SU-DHL-6 (cell line): ENCODE data around the gene CCR7.

Experiments used
- H2AFZ ChIP-seq: fragments of 200-600 bp; sonication (generic); 2 replicates; pipeline ENCODE4 v1.6.1; 2014; ENCODE audit warnings: low read depth, mild to moderate bottlenecking, moderate library complexity, mixed read lengths, antibody characterized with exemption, low read length; ENCODE audit not compliant: severe bottlenecking
- H3F3A ChIP-seq: fragments of 200-600 bp; shearing (Covaris generic); 2 replicates; pipeline ENCODE4 v1.6.0; 2016; ENCODE audit warnings: antibody characterized with exemption, mild to moderate bottlenecking; ENCODE audit not compliant: insufficient read depth
- H3K27ac ChIP-seq: fragments of 200-600 bp; sonication (generic); 2 replicates; pipeline ENCODE4 v1.5.1; 2016; ENCODE audit warnings: low read depth, mild to moderate bottlenecking, low read length, moderate library complexity, mixed read lengths
- H3K27me3 ChIP-seq: fragments of 200-600 bp; sonication (generic), shearing (Covaris generic); 2 replicates; pipeline ENCODE4 v1.6.0; 2014; ENCODE audit warnings: mild to moderate bottlenecking, low read length
- H3K36me3 ChIP-seq: fragments of 200-600 bp; sonication (generic); 2 replicates; pipeline ENCODE4 v1.6.1; 2014; ENCODE audit warnings: mild to moderate bottlenecking, low read length, mixed read lengths
- H3K4me2 ChIP-seq: fragments of 300-600, 200-600 bp; shearing (Covaris generic), sonication (generic); 2 replicates; pipeline ENCODE4 v1.6.0; 2014; ENCODE audit warnings: low read length, low read depth, mild to moderate bottlenecking; ENCODE audit not compliant: poor library complexity, severe bottlenecking
- H3K4me3 ChIP-seq: fragments of 200-600 bp; sonication (generic); 2 replicates; pipeline ENCODE4 v1.5.1; 2014; ENCODE audit warnings: antibody characterized with exemption, low read length, mild to moderate bottlenecking, mixed read lengths; ENCODE audit not compliant: insufficient read depth, poor library complexity, severe bottlenecking
- H3K79me2 ChIP-seq: fragments of 200-600 bp; sonication (generic); 2 replicates; pipeline ENCODE4 v1.6.1; 2014; ENCODE audit warnings: mild to moderate bottlenecking, low read length, moderate library complexity; ENCODE audit not compliant: insufficient read depth
- H3K9ac ChIP-seq: fragments of 200-600 bp; sonication (generic); 2 replicates; pipeline ENCODE4 v1.7.0; 2014; ENCODE audit warnings: mild to moderate bottlenecking, low read length
- H3K9me2 ChIP-seq: fragments of 200-600 bp; sonication (generic); replicated peaks from 2 replicates; pipeline ENCODE4 v1.6.1; 2014; ENCODE audit warnings: low read length; ENCODE audit not compliant: insufficient read depth
- H3K9me3 ChIP-seq: fragments of 200-600 bp; sonication (generic); 2 replicates; pipeline ENCODE4 v1.6.1; 2014; ENCODE audit warnings: low read length, mixed read lengths; ENCODE audit not compliant: insufficient read depth
- H4K20me1 ChIP-seq: fragments of 200-600 bp; sonication (generic); 2 replicates; pipeline ENCODE4 v1.6.1; 2014; ENCODE audit warnings: low read depth, mild to moderate bottlenecking, antibody characterized with exemption, low read length, moderate library complexity, mixed read lengths
- EZH2phosphoT487 ChIP-seq: fragments of 200-600 bp; sonication (generic), shearing (Covaris generic); conservative IDR thresholded peaks from 2 replicates; pipeline ENCODE4 v1.6.1; 2018; ENCODE audit warnings: mild to moderate bottlenecking, antibody characterized with exemption, low read length, moderate library complexity, mixed read lengths
- TF ChIP-seq, protein P1 (sequence below): fragments of 200-600 bp; sonication (generic); IDR thresholded peaks from one replicate; pipeline ENCODE4 v1.5.1; 2017; ENCODE audit warnings: antibody characterized with exemption, mild to moderate bottlenecking, low read length, moderate library complexity; ENCODE audit not compliant: insufficient read depth, poor library complexity, severe bottlenecking

CCR7 gene

DNA sequence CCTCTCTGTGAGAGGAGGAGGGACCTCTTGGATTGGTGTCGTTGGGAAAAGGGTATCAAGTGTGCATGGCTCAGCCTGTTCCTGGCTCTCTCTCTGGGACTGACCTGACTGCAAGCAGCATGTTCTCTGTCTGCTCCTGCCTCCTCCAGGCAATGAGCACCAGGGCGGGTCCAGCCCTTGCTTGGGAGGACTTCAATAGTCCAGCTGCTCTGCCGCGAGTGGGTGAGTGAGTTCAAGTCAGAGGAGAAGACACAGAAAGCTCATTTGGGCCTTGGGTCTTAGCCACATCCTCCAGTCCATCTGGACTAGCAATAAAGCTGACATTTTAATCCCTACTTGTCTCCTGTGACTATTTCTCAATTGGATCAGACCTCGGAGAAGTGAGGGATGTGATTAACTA, 38.6 kb downstream of the CCR7 start:
- H3K36me3 ChIP-seq = no peaks in the 10 kb centered on the region
- H3K4me2 ChIP-seq = no peak overlapping the region
- no peaks in the 10 kb centered on the region for H3K79me2 ChIP-seq
- H3K27ac ChIP-seq = no peak overlapping the region
- peaks cover 11% of the 10 kb centered on the region; the same call in 1 of the 2 replicates for H3K27me3 ChIP-seq
- H3K4me3 ChIP-seq = no peak overlapping the region
- H2AFZ ChIP-seq = no peak overlapping the region
- H3K9me2 ChIP-seq = no peaks in the 10 kb centered on the region
- peaks cover 18% of the 10 kb centered on the region for H3K9me3 ChIP-seq
- H3K9ac ChIP-seq = no peak overlapping the region
- TF ChIP-seq EZH2phosphoT487 = no peak
- TF ChIP-seq, protein P1, sequence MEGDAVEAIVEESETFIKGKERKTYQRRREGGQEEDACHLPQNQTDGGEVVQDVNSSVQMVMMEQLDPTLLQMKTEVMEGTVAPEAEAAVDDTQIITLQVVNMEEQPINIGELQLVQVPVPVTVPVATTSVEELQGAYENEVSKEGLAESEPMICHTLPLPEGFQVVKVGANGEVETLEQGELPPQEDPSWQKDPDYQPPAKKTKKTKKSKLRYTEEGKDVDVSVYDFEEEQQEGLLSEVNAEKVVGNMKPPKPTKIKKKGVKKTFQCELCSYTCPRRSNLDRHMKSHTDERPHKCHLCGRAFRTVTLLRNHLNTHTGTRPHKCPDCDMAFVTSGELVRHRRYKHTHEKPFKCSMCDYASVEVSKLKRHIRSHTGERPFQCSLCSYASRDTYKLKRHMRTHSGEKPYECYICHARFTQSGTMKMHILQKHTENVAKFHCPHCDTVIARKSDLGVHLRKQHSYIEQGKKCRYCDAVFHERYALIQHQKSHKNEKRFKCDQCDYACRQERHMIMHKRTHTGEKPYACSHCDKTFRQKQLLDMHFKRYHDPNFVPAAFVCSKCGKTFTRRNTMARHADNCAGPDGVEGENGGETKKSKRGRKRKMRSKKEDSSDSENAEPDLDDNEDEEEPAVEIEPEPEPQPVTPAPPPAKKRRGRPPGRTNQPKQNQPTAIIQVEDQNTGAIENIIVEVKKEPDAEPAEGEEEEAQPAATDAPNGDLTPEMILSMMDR = no peak
- no peaks in the 10 kb centered on the region for H3F3A ChIP-seq
- H4K20me1 ChIP-seq = no peaks in the 10 kb centered on the region

DNA sequence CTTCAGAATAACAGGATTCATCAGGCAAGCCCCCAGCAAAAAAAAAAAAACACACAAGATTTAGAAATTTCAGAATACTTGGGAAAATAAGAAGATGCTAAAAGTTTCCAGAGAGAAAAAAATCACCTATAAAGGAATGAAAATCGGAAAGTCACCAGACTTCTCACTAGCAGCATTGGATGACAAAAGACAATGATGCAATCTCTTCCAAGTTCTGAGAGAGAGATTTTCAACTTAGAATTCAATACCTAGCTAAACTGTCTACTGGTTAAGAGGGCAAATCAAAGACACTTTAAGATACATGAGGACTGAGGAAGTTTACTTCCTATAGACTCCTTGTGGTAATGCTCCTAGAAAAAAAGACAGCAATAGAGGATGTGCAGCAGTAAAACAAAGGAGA, 40.0 kb downstream of the CCR7 start:
- Histone ChIP-seq H3K4me3 (no peak overlapping the region), H3F3A (no peaks in the 10 kb centered on the region), H3K36me3 (no peaks in the 10 kb centered on the region), H3K27ac (no peak overlapping the region), H3K4me2 (no peak overlapping the region), H3K79me2 (no peaks in the 10 kb centered on the region), H3K9me3 (peaks cover 18% of the 10 kb centered on the region), H3K9me2 (no peaks in the 10 kb centered on the region), H3K9ac (no peak overlapping the region), H3K27me3 (peaks cover 11% of the 10 kb centered on the region; the same call in 1 of the 2 replicates), H2AFZ (no peak overlapping the region), H4K20me1 (no peaks in the 10 kb centered on the region)
- TF ChIP-seq, protein P1 = no peak

DNA sequence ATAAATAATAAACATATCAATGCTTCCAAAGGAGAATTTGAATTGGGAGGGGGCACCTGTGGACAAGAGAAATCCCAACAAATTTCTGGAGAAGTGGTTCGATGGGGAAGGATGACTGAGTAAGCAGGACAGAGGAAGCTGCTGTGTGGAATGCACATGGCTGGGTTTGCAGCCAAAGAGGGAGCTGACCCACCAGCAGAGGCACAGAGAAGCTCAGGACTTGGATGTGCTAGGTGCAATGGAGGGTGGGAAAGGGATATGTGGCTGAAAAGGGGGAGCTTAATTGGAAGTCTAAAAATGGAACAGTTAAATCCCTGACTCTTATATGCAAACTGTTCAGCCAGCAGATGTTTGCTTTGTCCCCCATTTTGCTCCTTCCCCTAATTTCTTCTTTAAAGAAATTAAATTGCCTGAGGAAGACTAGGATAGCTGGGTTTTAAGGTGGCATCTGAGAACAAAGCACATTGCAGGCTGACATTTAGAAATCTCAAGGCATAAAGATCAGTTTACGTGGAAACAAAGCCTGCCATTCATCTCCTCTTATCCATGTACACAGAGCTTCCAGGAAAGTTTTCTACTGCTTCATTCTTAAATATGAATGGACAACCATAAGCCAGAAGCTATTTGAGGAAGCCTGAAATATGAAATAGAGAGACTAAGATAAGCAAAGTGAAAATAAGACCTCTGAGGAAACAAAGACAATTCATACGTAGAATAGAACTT, 40.9 kb downstream of the CCR7 start:
- H3K79me2 ChIP-seq = no peaks in the 10 kb centered on the region
- peaks cover 18% of the 10 kb centered on the region for H3K9me3 ChIP-seq
- no peak overlapping the region for H2AFZ ChIP-seq
- no peaks in the 10 kb centered on the region for H4K20me1 ChIP-seq
- no peak for TF ChIP-seq EZH2phosphoT487
- TF ChIP-seq, protein P1 = no peak
- no peaks in the 10 kb centered on the region for H3K36me3 ChIP-seq
- H3K27me3 ChIP-seq = peaks cover 11% of the 10 kb centered on the region; the same call in 1 of the 2 replicates
- H3K9ac ChIP-seq = no peak overlapping the region
- H3F3A ChIP-seq = no peaks in the 10 kb centered on the region
- H3K27ac ChIP-seq = no peak overlapping the region
- H3K9me2 ChIP-seq = no peaks in the 10 kb centered on the region
- H3K4me3 ChIP-seq = no peak overlapping the region
- no peak overlapping the region for H3K4me2 ChIP-seq
